Caco-2 (cell line): ENCODE measurements around the gene MARCHF5. TPM values are rescaled to one million over a fixed set of nuclear protein-coding genes. Genes with fewer than 3 reads are reported as not detected.

Experiments used
- BruUV-seq: library from RNA; stranded (reverse); fragments of 400-500 nt; replicated peaks from 2 replicates; lab custom pipeline; 2021; lab: Mats Ljungman, UMichigan
- CTCF ChIA-PET: fragments of 300-600 bp; sonication (Branson Sonifier 250); formaldehyde crosslinking; loops from one replicate; lab custom pipeline; 2022; ENCODE audit warnings: antibody characterized with exemption; lab: Charles Lee
- POLR2A ChIA-PET: fragments of 300-600 bp; sonication (Branson Sonifier 250); formaldehyde crosslinking; loops from one replicate; lab custom pipeline; 2022; ENCODE audit warnings: antibody characterized with exemption; lab: Charles Lee
- DNase-seq, 2 experiments: peaks; one replicate each; pipeline versions ENCODE4 v3.0.0 to v3.0.0-alpha.2; 2020 to 2022
- H3K27me3 ChIP-seq: replicated peaks from 2 replicates; pipeline ENCODE4 v1.6.0; 2011; ENCODE audit warnings: low read length; ENCODE audit not compliant: control insufficient read depth, insufficient read depth
- H3K36me3 ChIP-seq: 2 replicates; pipeline ENCODE4 v1.5.1; 2011; ENCODE audit warnings: low read length; ENCODE audit not compliant: control insufficient read depth, insufficient read depth
- H3K4me1 ChIP-seq: fragments of 250-450 bp; sonication (Bioruptor Pico); 2 replicates; pipeline ENCODE4 v1.5.1; 2020; ENCODE audit warnings: mild to moderate bottlenecking
- H3K4me3 ChIP-seq: 2 replicates; pipeline ENCODE4 v1.5.1; 2011; ENCODE audit warnings: low read depth, mild to moderate bottlenecking, control low read depth, low read length
- H3K9me3 ChIP-seq: fragments of 250-450 bp; sonication (Bioruptor Pico); 2 replicates; pipeline ENCODE4 v1.5.1; 2020; ENCODE audit warnings: mild to moderate bottlenecking, moderate library complexity
- H3K27ac Mint-ChIP-seq: one replicate; pipeline ENCODE4 v1.8.0; 2022; ENCODE audit warnings: mixed read lengths; ENCODE audit not compliant: unreplicated experiment
- H3K27me3 Mint-ChIP-seq: one replicate; pipeline ENCODE4 v1.8.0; 2022; ENCODE audit warnings: mixed read lengths; ENCODE audit not compliant: insufficient read depth, unreplicated experiment
- H3K36me3 Mint-ChIP-seq: one replicate; pipeline ENCODE4 v1.8.0; 2022; ENCODE audit warnings: mild to moderate bottlenecking, mixed read lengths; ENCODE audit not compliant: insufficient read depth, unreplicated experiment
- H3K4me1 Mint-ChIP-seq: one replicate; pipeline ENCODE4 v1.8.0; 2022; ENCODE audit warnings: low read depth, mixed read lengths; ENCODE audit not compliant: unreplicated experiment
- H3K4me3 Mint-ChIP-seq: one replicate; pipeline ENCODE4 v1.8.0; 2022; ENCODE audit warnings: mild to moderate bottlenecking, moderate library complexity, mixed read lengths; ENCODE audit not compliant: unreplicated experiment
- H3K9me3 Mint-ChIP-seq: one replicate; pipeline ENCODE4 v1.8.0; 2022; ENCODE audit warnings: mixed read lengths; ENCODE audit not compliant: unreplicated experiment
- intact Hi-C: fragments of 100-400 bp; cut with micrococcal nuclease; formaldehyde crosslinking; loops from one replicate; pipeline ENCODE4 v1.10.0; 2022; ENCODE audit not compliant: unreplicated experiment
- total RNA-seq: library from RNA; stranded (reverse); gene quantifications from 2 replicates; pipeline ENCODE4 v1.2.3, GENCODE V29; 2022
- TF ChIP-seq, protein P1 (sequence below), 2 experiments: fragments of 200-600 bp in 1 of 2; IDR thresholded peaks; 1 replicate in 1 of 2; 2 replicates in 1 of 2; pipeline versions ENCODE4 v1.5.1 to v1.8.0; 2011 to 2022; ENCODE audit warnings: antibody characterized with exemption in 1 of 2, control low read depth in 1 of 2, inconsistent platforms in 1 of 2, low read depth in 1 of 2, low read length in 1 of 2, mild to moderate bottlenecking in 1 of 2, moderate library complexity in 1 of 2; ENCODE audit not compliant: insufficient read depth in 1 of 2, severe bottlenecking in 1 of 2, unreplicated experiment in 1 of 2

MARCHF5 gene
- total RNA-seq, 1 experiment from 2014 or later, result 30.4 TPM

DNA sequence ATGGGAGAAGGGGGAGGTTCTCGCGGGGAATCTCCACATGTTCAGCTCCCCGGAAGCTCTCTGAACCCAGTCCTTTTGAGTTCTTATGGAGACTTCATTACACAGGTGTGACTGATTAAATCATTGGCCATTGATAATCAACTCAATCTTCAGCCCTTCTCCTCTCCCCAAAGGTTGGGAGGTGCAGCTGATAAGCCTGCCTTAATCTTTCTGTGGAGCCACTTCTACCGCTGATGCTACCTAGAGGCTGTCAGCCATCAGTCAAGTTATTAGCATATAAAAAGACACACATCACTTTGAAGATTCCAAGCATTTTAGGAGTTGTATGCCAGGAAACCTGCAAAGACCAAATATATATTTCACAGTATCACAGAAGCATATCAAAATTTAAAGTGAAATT is 91.7 kb downstream of the MARCHF5 start:
- H3K9me3 Mint-ChIP-seq, result no peaks in the 10 kb centered on the region
- no TSS peak for BruUV-seq
- H3K4me1 Mint-ChIP-seq, result no peaks in the 10 kb centered on the region
- H3K36me3 ChIP-seq, result no peaks in the 10 kb centered on the region
- no peaks in the 10 kb centered on the region for H3K9me3 ChIP-seq
- TF ChIP-seq, protein P1, sequence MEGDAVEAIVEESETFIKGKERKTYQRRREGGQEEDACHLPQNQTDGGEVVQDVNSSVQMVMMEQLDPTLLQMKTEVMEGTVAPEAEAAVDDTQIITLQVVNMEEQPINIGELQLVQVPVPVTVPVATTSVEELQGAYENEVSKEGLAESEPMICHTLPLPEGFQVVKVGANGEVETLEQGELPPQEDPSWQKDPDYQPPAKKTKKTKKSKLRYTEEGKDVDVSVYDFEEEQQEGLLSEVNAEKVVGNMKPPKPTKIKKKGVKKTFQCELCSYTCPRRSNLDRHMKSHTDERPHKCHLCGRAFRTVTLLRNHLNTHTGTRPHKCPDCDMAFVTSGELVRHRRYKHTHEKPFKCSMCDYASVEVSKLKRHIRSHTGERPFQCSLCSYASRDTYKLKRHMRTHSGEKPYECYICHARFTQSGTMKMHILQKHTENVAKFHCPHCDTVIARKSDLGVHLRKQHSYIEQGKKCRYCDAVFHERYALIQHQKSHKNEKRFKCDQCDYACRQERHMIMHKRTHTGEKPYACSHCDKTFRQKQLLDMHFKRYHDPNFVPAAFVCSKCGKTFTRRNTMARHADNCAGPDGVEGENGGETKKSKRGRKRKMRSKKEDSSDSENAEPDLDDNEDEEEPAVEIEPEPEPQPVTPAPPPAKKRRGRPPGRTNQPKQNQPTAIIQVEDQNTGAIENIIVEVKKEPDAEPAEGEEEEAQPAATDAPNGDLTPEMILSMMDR (IDR thresholded peaks at IDR 0.05; ENCODE audit: insufficient read depth in 1 of 2, low read depth in 1 of 2, low read length in 1 of 2, severe bottlenecking in 1 of 2, unreplicated experiment in 1 of 2), result no peak
- H3K4me3 Mint-ChIP-seq, result no peak overlapping the region
- no peak overlapping the region for H3K4me3 ChIP-seq
- POLR2A ChIA-PET, result no interaction called here
- no peak for DNase-seq
- H3K27ac Mint-ChIP-seq, result no peak overlapping the region
- H3K27me3 Mint-ChIP-seq, result peaks cover 13% of the 10 kb centered on the region
- CTCF ChIA-PET, result no interaction called here
- no peaks in the 10 kb centered on the region for H3K4me1 ChIP-seq
- no peaks in the 10 kb centered on the region for H3K36me3 Mint-ChIP-seq
- intact Hi-C loops, result no loop called here
- no peaks in the 10 kb centered on the region for H3K27me3 ChIP-seq

DNA sequence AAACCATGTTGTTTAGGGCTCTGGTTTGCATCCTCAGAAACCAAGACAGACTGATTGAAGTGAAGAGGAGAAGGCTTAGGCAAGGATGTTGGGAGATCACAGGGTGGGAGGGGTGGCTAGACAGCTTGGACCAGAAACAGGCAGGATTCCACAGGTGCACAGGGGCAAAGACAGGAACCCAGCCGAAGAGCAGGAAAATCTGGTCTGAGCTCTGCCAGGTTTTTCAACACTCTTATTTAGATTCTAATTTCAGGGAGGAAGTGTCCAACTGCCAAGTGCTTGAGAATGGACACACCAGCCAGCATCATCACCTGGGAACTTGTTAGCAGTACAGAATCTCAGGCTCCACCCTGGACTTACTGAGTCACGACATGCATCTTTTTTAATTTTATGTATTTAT is 93.8 kb downstream of the MARCHF5 start:
- CTCF ChIA-PET, result no interaction called here
- DNase-seq, result no peak
- Mint-ChIP-seq H3K36me3 (no peaks in the 10 kb centered on the region), H3K27ac (no peak overlapping the region), H3K4me1 (no peaks in the 10 kb centered on the region), H3K27me3 (peaks cover 5% of the 10 kb centered on the region), H3K9me3 (no peaks in the 10 kb centered on the region), H3K4me3 (no peak overlapping the region)
- no peak overlapping the region for H3K4me3 ChIP-seq
- intact Hi-C loops, result no loop called here
- H3K9me3 ChIP-seq, result no peaks in the 10 kb centered on the region
- H3K36me3 ChIP-seq, result no peaks in the 10 kb centered on the region
- BruUV-seq, result no TSS peak
- TF ChIP-seq, protein P1 (IDR thresholded peaks at IDR 0.05; ENCODE audit: insufficient read depth in 1 of 2, low read depth in 1 of 2, low read length in 1 of 2, severe bottlenecking in 1 of 2, unreplicated experiment in 1 of 2), result no peak
- POLR2A ChIA-PET, result no interaction called here
- no peaks in the 10 kb centered on the region for H3K4me1 ChIP-seq
- no peaks in the 10 kb centered on the region for H3K27me3 ChIP-seq

DNA sequence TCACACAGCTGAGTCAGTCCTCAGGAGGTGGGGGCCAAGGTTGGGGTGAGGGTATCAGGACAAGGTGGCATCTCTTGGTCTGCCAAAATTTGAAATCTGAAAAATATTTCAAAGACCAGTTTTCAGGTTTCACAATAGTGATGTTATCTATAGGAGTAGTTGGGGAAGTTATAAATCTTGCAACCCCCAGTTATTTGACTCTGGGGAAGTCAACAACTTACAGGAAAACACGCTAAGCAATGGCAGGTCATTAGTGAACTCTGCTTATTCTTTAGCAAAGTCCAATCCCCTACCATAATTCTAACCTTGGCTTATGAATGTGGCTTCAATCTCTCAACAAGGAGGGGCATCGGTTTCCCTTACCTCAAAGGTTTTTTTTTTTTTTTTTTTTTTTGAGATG is 94.9 kb downstream of the MARCHF5 start:
- H3K36me3 Mint-ChIP-seq, result no peaks in the 10 kb centered on the region
- no peak overlapping the region for H3K4me3 ChIP-seq
- intact Hi-C loops, result no loop called here
- no peak for DNase-seq
- H3K4me1 Mint-ChIP-seq, result no peaks in the 10 kb centered on the region
- CTCF ChIA-PET, result no interaction called here
- no peaks in the 10 kb centered on the region for H3K27me3 ChIP-seq
- peaks cover 3% of the 10 kb centered on the region for H3K27me3 Mint-ChIP-seq
- H3K9me3 Mint-ChIP-seq, result no peaks in the 10 kb centered on the region
- no peaks in the 10 kb centered on the region for H3K36me3 ChIP-seq
- BruUV-seq, result no TSS peak
- H3K4me3 Mint-ChIP-seq, result no peak overlapping the region
- TF ChIP-seq, protein P1 (IDR thresholded peaks at IDR 0.05; ENCODE audit: insufficient read depth in 1 of 2, low read depth in 1 of 2, low read length in 1 of 2, severe bottlenecking in 1 of 2, unreplicated experiment in 1 of 2), result no peak
- H3K27ac Mint-ChIP-seq, result no peak overlapping the region
- POLR2A ChIA-PET, result no interaction called here
- no peaks in the 10 kb centered on the region for H3K9me3 ChIP-seq
- no peaks in the 10 kb centered on the region for H3K4me1 ChIP-seq
